ENCODE data around the gene SLC35C1. TPM values are rescaled to one million over a fixed set of nuclear protein-coding genes. Genes with fewer than 3 reads are reported as not detected.

Gene SLC35C1
- total and polyA plus RNA-seq, 2 donors (not counting 3 experiments of a cell fraction or from before 2014, with no cell fraction given): 8.5 to 19.8 TPM

GRCh38 chr11:45798793-45799441, 6.0 kb upstream of the SLC35C1 start:
- no peak overlapping the region for H3K4me2 ChIP-seq (ENCODE audit: insufficient read depth, low read length)
- BruUV-seq (replicated peaks): no TSS peak
- no peak overlapping the region for H2AFZ ChIP-seq (ENCODE audit: low read depth, low read length)
- CTCF ChIA-PET: interaction anchor here (2.9 kb wide), 1 partner anchor 27 kb away, joined by 19 read pairs; no protein-coding TSS in a partner anchor
- DNase-seq (ENCODE audit: low read depth, low spot score): no peak
- peaks cover 0 to 3% of the 10 kb centered on the region in 2 experiments for H3K27me3 ChIP-seq (ENCODE audit: control insufficient read depth in 2 of 2, insufficient read depth in 2 of 2, low read length in 2 of 2)
- peaks cover 6% of the 10 kb centered on the region for H3K4me1 ChIP-seq (ENCODE audit: control insufficient read depth, extremely low read depth, insufficient read depth, low read length)
- H3K9me1 ChIP-seq (replicated peaks; ENCODE audit: control insufficient read depth, extremely low read depth, insufficient read depth, low read length): no peaks in the 10 kb centered on the region
- no peaks in the 10 kb centered on the region for H3K9me3 ChIP-seq (replicated peaks; ENCODE audit: control insufficient read depth, insufficient read depth, low read length)
- no peak overlapping the region for H3K27ac ChIP-seq (ENCODE audit: insufficient read depth, low read depth, low read length)
- POLR2A ChIA-PET: no interaction called here
- no peaks in the 10 kb centered on the region for H3K36me3 ChIP-seq (ENCODE audit: control insufficient read depth in 2 of 2, extremely low read depth in 1 of 2, insufficient read depth in 2 of 2, low read length in 2 of 2)
- dilution Hi-C loops (cut with MboI; ENCODE audit: extremely low pct_ligation_motif_present, low sequenced_read_pairs): no loop called here
- no peak overlapping the region for H3K4me3 ChIP-seq (replicated peaks in 1 of 3; ENCODE audit: insufficient read depth in 1 of 3, low read depth in 1 of 3, low read length in 3 of 3)
- no peak overlapping the region for H3K9ac ChIP-seq (replicated peaks; ENCODE audit: extremely low read depth, insufficient read depth, low read length)
- intact Hi-C loops (cut with micrococcal nuclease): no loop called here
- no peaks in the 10 kb centered on the region for H4K20me1 ChIP-seq (replicated peaks; ENCODE audit: control insufficient read depth, extremely low read depth, insufficient read depth, low read length)
- H3K79me2 ChIP-seq (ENCODE audit: control insufficient read depth, insufficient read depth, low read length): no peaks in the 10 kb centered on the region
- no peak for TF ChIP-seq JUN (IDR thresholded peaks at IDR 0.05; ENCODE audit: borderline replicate concordance, insufficient read depth, insufficient read length, low read depth)
- FAIRE-seq: no peak

- intact Hi-C loops (cut with micrococcal nuclease) (no loop called here), dilution Hi-C loops (cut with MboI; ENCODE audit: extremely low pct_ligation_motif_present, low sequenced_read_pairs) (no loop called here)
- Histone ChIP-seq H3K4me2 (ENCODE audit: insufficient read depth, low read length) (no peak overlapping the region), H3K9me1 (replicated peaks; ENCODE audit: control insufficient read depth, extremely low read depth, insufficient read depth, low read length) (no peaks in the 10 kb centered on the region), H3K9ac (replicated peaks; ENCODE audit: extremely low read depth, insufficient read depth, low read length) (no peak overlapping the region), H3K4me3 (replicated peaks in 1 of 3; ENCODE audit: insufficient read depth in 1 of 3, low read depth in 1 of 3, low read length in 3 of 3) (no peak overlapping the region), H3K79me2 (ENCODE audit: control insufficient read depth, insufficient read depth, low read length) (no peaks in the 10 kb centered on the region), H3K27ac (ENCODE audit: insufficient read depth, low read depth, low read length) (no peak overlapping the region), H3K27me3 (ENCODE audit: control insufficient read depth in 2 of 2, insufficient read depth in 2 of 2, low read length in 2 of 2) (no peaks in the 10 kb centered on the region), H2AFZ (ENCODE audit: low read depth, low read length) (no peak overlapping the region), H3K4me1 (ENCODE audit: control insufficient read depth, extremely low read depth, insufficient read depth, low read length) (peaks cover 12% of the 10 kb centered on the region), H4K20me1 (replicated peaks; ENCODE audit: control insufficient read depth, extremely low read depth, insufficient read depth, low read length) (no peaks in the 10 kb centered on the region), H3K9me3 (replicated peaks; ENCODE audit: control insufficient read depth, insufficient read depth, low read length) (no peaks in the 10 kb centered on the region), H3K36me3 (ENCODE audit: control insufficient read depth in 2 of 2, extremely low read depth in 1 of 2, insufficient read depth in 2 of 2, low read length in 2 of 2) (no peaks in the 10 kb centered on the region)
- TF ChIP-seq EZH2 (IDR thresholded peaks at IDR 0.05; ENCODE audit: borderline replicate concordance, low read depth, low read length, severe bottlenecking): no peak
- TF ChIP-seq POLR2AphosphoS5 (IDR thresholded peaks at IDR 0.05; ENCODE audit: insufficient read depth, low read depth, low read length): no peak
- no peak for TF ChIP-seq MYC (IDR thresholded peaks at IDR 0.05; ENCODE audit: low read depth, low read length)
- no peak for TF ChIP-seq CTCF (IDR thresholded peaks at IDR 0.05; ENCODE audit: extremely low read depth in 1 of 2, insufficient read depth in 1 of 2, low read depth in 1 of 2, low read length in 2 of 2)
- no peak for FAIRE-seq
- ChIA-PET POLR2A (interaction anchor here (0.7 kb wide), 1 partner anchor 892 kb away, joined by 11 read pairs; no protein-coding TSS in a partner anchor), CTCF (interaction anchor here (1.5 to 2.9 kb wide), 2 partner anchors 17 to 28 kb away, joined by 3 to 19 read pairs; no protein-coding TSS in a partner anchor)
- no TSS peak for BruUV-seq (replicated peaks)
- DNase-seq (ENCODE audit: low read depth, low spot score): no peak
These were observed 5.4 kb upstream of the SLC35C1 start for GRCh38 chr11:45799562-45799961.
